GM23338 (cell line): ENCODE measurements around the gene PLD6. TPM values are rescaled to one million over a fixed set of nuclear protein-coding genes. Genes with fewer than 3 reads are reported as not detected.

Experiments
- ATAC-seq: fragments of 200-7000 bp; cut with Tn5 transposase; 3 replicates; pipeline ENCODE4 v1.9.1; 2020
- DNase-seq: peaks from one replicate; pipeline ENCODE4 v3.0.0-alpha.2; 2015; ENCODE audit warnings: low spot score
- H2AFZ ChIP-seq: fragments of 200-600 bp; sonication (generic); 2 replicates; pipeline ENCODE4 v1.8.0; 2016; ENCODE audit warnings: antibody characterized with exemption, mild to moderate bottlenecking, moderate library complexity
- H3F3A ChIP-seq: fragments of 200-600 bp; sonication (generic); replicated peaks from 2 replicates; pipeline ENCODE4 v1.8.0; 2017; ENCODE audit warnings: antibody characterized with exemption, mixed run types, low read depth
- H3K27ac ChIP-seq: fragments of 200-600 bp; sonication (generic); 2 replicates; pipeline ENCODE4 v1.6.1; 2016; ENCODE audit warnings: low read depth
- H3K27me3 ChIP-seq: fragments of 200-600 bp; sonication (generic); 2 replicates; pipeline ENCODE4 v1.8.0; 2016; ENCODE audit warnings: mild to moderate bottlenecking, mixed run types, moderate library complexity; ENCODE audit not compliant: insufficient read depth
- H3K36me3 ChIP-seq: fragments of 200-600 bp; sonication (generic); 2 replicates; pipeline ENCODE4 v1.8.0; 2016; ENCODE audit warnings: mild to moderate bottlenecking; ENCODE audit not compliant: insufficient read depth
- H3K4me1 ChIP-seq: fragments of 200-600 bp; sonication (generic); 2 replicates; pipeline ENCODE4 v1.8.0; 2016; ENCODE audit warnings: mild to moderate bottlenecking, moderate library complexity; ENCODE audit not compliant: insufficient read depth
- H3K4me2 ChIP-seq: fragments of 200-600 bp; sonication (generic); 2 replicates; pipeline ENCODE4 v1.7.1; 2017; ENCODE audit warnings: mixed run types
- H3K4me3 ChIP-seq: fragments of 200-600 bp; sonication (generic); 2 replicates; pipeline ENCODE4 v1.6.1; 2016; ENCODE audit warnings: mixed run types
- H3K79me2 ChIP-seq: fragments of 200-600 bp; sonication (generic); replicated peaks from 2 replicates; pipeline ENCODE4 v1.8.0; 2017; ENCODE audit warnings: mild to moderate bottlenecking; ENCODE audit not compliant: insufficient read depth
- H3K9me2 ChIP-seq: fragments of 200-600 bp; sonication (generic); 2 replicates; pipeline ENCODE4 v1.8.0; 2017; ENCODE audit not compliant: insufficient read depth
- H4K20me1 ChIP-seq: fragments of 200-600 bp; sonication (generic); replicated peaks from 2 replicates; pipeline ENCODE4 v1.8.0; 2017; ENCODE audit warnings: mild to moderate bottlenecking; ENCODE audit not compliant: insufficient read depth
- H3K27ac Mint-ChIP-seq: 2 replicates; pipeline ENCODE4 v1.8.0; 2020; ENCODE audit warnings: inconsistent platforms, mild to moderate bottlenecking, moderate library complexity, mixed read lengths
- H3K27me3 Mint-ChIP-seq: 3 replicates; pipeline ENCODE4 v1.8.0; 2022; ENCODE audit warnings: low read depth, mild to moderate bottlenecking, moderate library complexity, mixed read lengths, inconsistent platforms; ENCODE audit not compliant: insufficient read depth, poor library complexity
- H3K36me3 Mint-ChIP-seq: 3 replicates; pipeline ENCODE4 v1.8.0; 2021; ENCODE audit warnings: low read depth, mild to moderate bottlenecking, inconsistent platforms, moderate library complexity, mixed read lengths
- H3K4me1 Mint-ChIP-seq: 3 replicates; pipeline ENCODE4 v1.8.0; 2020; ENCODE audit warnings: mild to moderate bottlenecking, inconsistent platforms, mixed read lengths
- H3K4me3 Mint-ChIP-seq: 3 replicates; pipeline ENCODE4 v1.8.0; 2021; ENCODE audit warnings: moderate library complexity, mild to moderate bottlenecking, inconsistent platforms, mixed read lengths
- H3K9me3 Mint-ChIP-seq: 3 replicates; pipeline ENCODE4 v1.8.0; 2020; ENCODE audit warnings: moderate library complexity, mild to moderate bottlenecking, inconsistent platforms, mixed read lengths
- CTCF ChIP-seq, 2 experiments: fragments of 200-600 bp in 1 of 2; sonication (generic) in 1 of 2; conservative IDR thresholded peaks; 2 replicates each; pipeline versions ENCODE4 v1.5.1 to v1.6.1; 2016 to 2017; ENCODE audit warnings: antibody characterized with exemption in 2 of 2, low read depth in 2 of 2, mild to moderate bottlenecking in 2 of 2, moderate library complexity in 1 of 2
- EZH2 ChIP-seq: fragments of 200-600 bp; sonication (generic); IDR thresholded peaks from one replicate; pipeline ENCODE4 v1.8.0; 2017; ENCODE audit warnings: antibody characterized with exemption, mild to moderate bottlenecking, low read depth; ENCODE audit not compliant: unreplicated experiment
- EZH2phosphoT487 ChIP-seq: fragments of 200-600 bp; sonication (generic); IDR thresholded peaks from one replicate; pipeline ENCODE4 v1.8.1; 2018; ENCODE audit warnings: antibody characterized with exemption; ENCODE audit not compliant: unreplicated experiment
- JUNB ChIP-seq: IDR thresholded peaks from one replicate; pipeline ENCODE4 v1.6.1; 2016; ENCODE audit warnings: antibody characterized with exemption; ENCODE audit not compliant: unreplicated experiment
- NANOG ChIP-seq: IDR thresholded peaks from 2 replicates; pipeline ENCODE4 v1.6.1; 2016; ENCODE audit warnings: antibody characterized with exemption, borderline replicate concordance
- POLR2AphosphoS5 ChIP-seq: IDR thresholded peaks from 2 replicates; pipeline ENCODE4 v1.6.1; 2016; ENCODE audit warnings: antibody characterized with exemption, low read depth
- REST ChIP-seq: IDR thresholded peaks from one replicate; pipeline ENCODE4 v1.6.1; 2018; ENCODE audit warnings: antibody characterized with exemption; ENCODE audit not compliant: unreplicated experiment
- ZNF462 ChIP-seq: fragments of 250-450 bp; sonication (Bioruptor Pico); IDR thresholded peaks from 2 replicates; pipeline ENCODE4 v1.5.0; 2020; ENCODE audit warnings: mild to moderate bottlenecking, moderate library complexity
- polyA plus RNA-seq: library from polyadenylated mRNA; unstranded; fragments of >200 nt; fragmentation: Nextera tagmentation; extraction: Ambion mirVana; gene quantifications from 2 replicates; pipeline ENCODE4 v1.2.1, GENCODE V29; 2016
- total RNA-seq: library from RNA; depleted of rRNA; stranded (reverse); fragments of >200 nt; shearing (Covaris generic); gene quantifications from 2 replicates; pipeline ENCODE4 v1.2.3, GENCODE V29; 2014

The PLD6 gene
- total and polyA plus RNA-seq, 2 experiments from 2014 or later, result not detected

- Mint-ChIP-seq H3K4me3 (no peak overlapping the region), H3K36me3 (peaks cover 4% of the 10 kb centered on the region; the same call in 1 of the 3 replicates), H3K27me3 (peaks cover 5% of the 10 kb centered on the region), H3K4me1 (peaks cover 18% of the 10 kb centered on the region), H3K27ac (no peak overlapping the region), H3K9me3 (no peaks in the 10 kb centered on the region)
- Histone ChIP-seq H3F3A (no peaks in the 10 kb centered on the region), H3K79me2 (no peaks in the 10 kb centered on the region), H3K4me3 (no peak overlapping the region), H2AFZ (no peak overlapping the region), H3K27ac (no peak overlapping the region), H3K36me3 (no peaks in the 10 kb centered on the region), H3K9me2 (no peaks in the 10 kb centered on the region), H3K27me3 (no peaks in the 10 kb centered on the region), H3K4me2 (no peak overlapping the region), H4K20me1 (no peaks in the 10 kb centered on the region), H3K4me1 (no peaks in the 10 kb centered on the region)
- ATAC-seq (no peak), DNase-seq (no peak)
- no peak for TF ChIP-seq ZNF462 (CRISPR knock-in tag)
- TF ChIP-seq JUNB, result no peak
- no peak for TF ChIP-seq REST
- no peak for TF ChIP-seq EZH2phosphoT487
- TF ChIP-seq NANOG, result no peak
- no peak for TF ChIP-seq POLR2AphosphoS5
- no peak for TF ChIP-seq CTCF (conservative IDR thresholded peaks at IDR 0.05; ENCODE audit: low read depth in 2 of 2)
- TF ChIP-seq EZH2, result no peak
These were observed 16.6 kb downstream of the PLD6 start for GRCh38 chr17:17189559-17189958.
